Mesangial cell (primary cell): Measurements from ENCODE around the gene ASXL1. TPM values are rescaled to one million over a fixed set of nuclear protein-coding genes. Genes with fewer than 3 reads are reported as not detected.

Experiments used
- total RNA-seq: library from RNA; depleted of rRNA; stranded (reverse); fragments of >200 nt; gene quantifications from 2 replicates; pipeline ENCODE4 v1.2.3, GENCODE V29; 2015

ASXL1 gene
- total RNA-seq, result 24.8 and 32.7 TPM in 2 replicates

DNA sequence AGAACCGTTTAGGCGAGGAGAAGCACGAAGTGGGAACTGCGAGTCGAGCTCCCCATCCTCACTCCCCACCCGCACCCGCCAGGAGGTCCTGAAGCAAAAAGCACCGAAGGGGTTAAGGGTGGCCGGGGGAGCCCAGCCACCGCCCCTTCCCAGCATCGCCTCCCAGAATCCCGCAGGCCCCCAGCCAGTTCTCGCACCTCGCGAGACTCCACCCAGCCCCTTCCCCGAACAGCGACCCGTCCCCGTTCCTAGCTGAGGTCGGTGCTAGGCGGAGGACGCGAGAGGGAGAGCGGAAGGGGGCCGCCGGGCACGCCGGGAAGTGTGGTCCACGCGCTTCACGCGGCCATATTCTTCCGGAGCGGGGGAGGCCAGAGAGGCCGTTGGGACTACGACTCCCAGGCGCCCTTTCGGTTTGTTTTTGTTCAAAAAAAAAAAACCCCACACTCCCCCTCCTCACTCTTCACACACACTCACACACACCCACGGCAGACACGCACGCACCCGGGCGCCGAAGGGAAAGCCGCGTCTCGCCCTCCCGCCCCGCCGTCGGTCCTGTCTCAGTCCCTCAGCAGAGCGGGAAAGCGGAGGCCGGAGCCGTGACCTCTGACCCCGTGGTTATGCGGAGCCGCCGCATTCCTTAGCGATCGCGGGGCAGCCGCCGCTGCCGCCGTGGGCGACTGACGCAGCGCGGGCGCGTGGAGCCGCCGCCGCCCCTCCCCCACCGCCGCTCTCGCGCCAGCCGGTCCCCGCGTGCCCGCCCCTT lies at the start of gene ASXL1:
Gene ASXL1 (plus strand): TSS at position 463 of the 763 bp plus-strand sequence. CDS start 445 bp downstream, outside the sequence.

Other genes with a start within 250 kb of the ASXL1 start
- gene TM9SF4, start 248.6 kb upstream of the ASXL1 start, total RNA-seq, result 31.9 and 47.5 TPM in 2 replicates
- gene PLAGL2, start 150.6 kb upstream of the ASXL1 start, total RNA-seq, result 7.7 and 9.3 TPM in 2 replicates
- 50.8 and 51.6 TPM in 2 replicates for gene POFUT1, start 150.5 kb upstream of the ASXL1 start, total RNA-seq
- gene KIF3B, start 80.7 kb upstream of the ASXL1 start, total RNA-seq, result 14.2 and 19.6 TPM in 2 replicates
- gene NOL4L, start 227.0 kb downstream of the ASXL1 start, total RNA-seq, result 29.3 and 58.1 TPM in 2 replicates